Left ventricle myocardium inferior (tissue), 1 donor: ENCODE results near the gene MRPS14. TPM values are rescaled to one million over a fixed set of nuclear protein-coding genes. Genes with fewer than 3 reads are reported as not detected.

ENCODE experiments used
- DNase-seq: peaks from one replicate; pipeline ENCODE4 v3.0.0-alpha.2; 2020
- H3K27ac ChIP-seq: fragments of 200-600 bp; replicated peaks from 2 replicates; pipeline ENCODE4 v1.8.0; 2021
- H3K27me3 ChIP-seq: fragments of 200-600 bp; 2 replicates; pipeline ENCODE4 v1.8.0; 2021; ENCODE audit warnings: low read depth
- H3K36me3 ChIP-seq: fragments of 200-600 bp; 2 replicates; pipeline ENCODE4 v1.8.0; 2021
- H3K4me1 ChIP-seq: fragments of 200-600 bp; 2 replicates; pipeline ENCODE4 v1.8.0; 2021
- H3K4me3 ChIP-seq: fragments of 200-600 bp; 2 replicates; pipeline ENCODE4 v1.8.0; 2021; ENCODE audit warnings: mild to moderate bottlenecking, moderate library complexity
- H3K9me3 ChIP-seq: fragments of 200-600 bp; replicated peaks from 2 replicates; pipeline ENCODE4 v1.8.0; 2021
- CTCF ChIP-seq: fragments of 200-600 bp; IDR thresholded peaks from 2 replicates; pipeline ENCODE4 v1.8.0; 2021; ENCODE audit warnings: antibody characterized with exemption, mild to moderate bottlenecking, borderline replicate concordance
- intact Hi-C: fragments of 100-400 bp; cut with micrococcal nuclease; formaldehyde crosslinking; loops from one replicate; pipeline ENCODE4 v1.11.0; 2022
- total RNA-seq: library from RNA; stranded (reverse); fragmentation: NEBNext Ultra II Directional; extraction: Animal tissue kit (Norgen Biotek cat#: 25700); gene quantifications from one replicate; pipeline ENCODE4 v1.2.1, GENCODE V29; 2021
- donor health status: DM: no; HTN: yes; CAD: no; lungs with severe emphysema.

Gene MRPS14
- total RNA-seq, 1 donor from 2014 or later = 25.4 TPM

GRCh38 chr1:174988539-174988938, 34.7 kb downstream of the MRPS14 start:
- Histone ChIP-seq H3K36me3 (no peaks in the 10 kb centered on the region), H3K9me3 (no peaks in the 10 kb centered on the region), H3K27me3 (no peaks in the 10 kb centered on the region), H3K4me1 (peaks cover 17% of the 10 kb centered on the region), H3K27ac (no peak overlapping the region), H3K4me3 (no peak overlapping the region)
- no peak for TF ChIP-seq CTCF
- DNase-seq = no peak
- intact Hi-C loops = no loop called here

GRCh38 chr1:174984952-174985351, 38.3 kb downstream of the MRPS14 start:
- intact Hi-C loops = loop anchor here (5.0 kb wide), 1 partner anchor 213 kb away; no protein-coding TSS in a partner anchor
- Histone ChIP-seq H3K4me1 (peaks cover 9% of the 10 kb centered on the region), H3K36me3 (peaks cover 20% of the 10 kb centered on the region), H3K4me3 (no peak overlapping the region), H3K9me3 (no peaks in the 10 kb centered on the region), H3K27ac (no peak overlapping the region), H3K27me3 (no peaks in the 10 kb centered on the region)
- no peak for DNase-seq
- TF ChIP-seq CTCF = no peak

- Histone ChIP-seq H3K27me3 (no peaks in the 10 kb centered on the region), H3K36me3 (peaks cover 35% of the 10 kb centered on the region)
- intact Hi-C loops = loop anchor here (5.0 kb wide), 1 partner anchor 211 kb away; no protein-coding TSS in a partner anchor
Observed at GRCh38 chr1:174982971-174983689, 40.1 kb downstream of the MRPS14 start.

GRCh38 chr1:174976436-174977108, 46.7 kb downstream of the MRPS14 start:
- H3K9me3 ChIP-seq = no peaks in the 10 kb centered on the region
- no peak overlapping the region for H3K4me3 ChIP-seq
- H3K36me3 ChIP-seq = peaks cover 26% of the 10 kb centered on the region
- TF ChIP-seq CTCF = no peak
- H3K27ac ChIP-seq = peak overlapping the region; percentile 54
- H3K27me3 ChIP-seq = no peaks in the 10 kb centered on the region
- intact Hi-C loops = no loop called here
- peaks cover 29% of the 10 kb centered on the region for H3K4me1 ChIP-seq
- DNase-seq = no peak

More at GRCh38 chr1:174982971-174983689, 40.1 kb downstream of the MRPS14 start:
- no peak for DNase-seq
- peak; percentile 76 for TF ChIP-seq CTCF
- Histone ChIP-seq H3K9me3 (no peaks in the 10 kb centered on the region), H3K27ac (no peak overlapping the region), H3K4me1 (no peaks in the 10 kb centered on the region), H3K4me3 (no peak overlapping the region)

- no peak overlapping the region for H3K4me3 ChIP-seq
- H3K36me3 ChIP-seq = peaks cover 22% of the 10 kb centered on the region
- TF ChIP-seq CTCF = no peak
- no peaks in the 10 kb centered on the region for H3K27me3 ChIP-seq
- intact Hi-C loops = no loop called here
- peaks cover 29% of the 10 kb centered on the region for H3K4me1 ChIP-seq
- no peak overlapping the region for H3K27ac ChIP-seq
- no peaks in the 10 kb centered on the region for H3K9me3 ChIP-seq
- DNase-seq = no peak
Observed at GRCh38 chr1:174975764-174976163, 47.5 kb downstream of the MRPS14 start.
